Sigmoid colon (tissue), 7 donors: ENCODE results near the gene MKRN2OS. TPM values are rescaled to one million over a fixed set of nuclear protein-coding genes. Genes with fewer than 3 reads are reported as not detected.

ENCODE experiments used
- DNase-seq: peaks from one replicate; pipeline ENCODE4 v3.0.0-alpha.2; 2019
- H3K27ac ChIP-seq, 4 donors: fragments of 200-600 bp; sonication (generic); one replicate each; pipeline ENCODE4 v1.5.1; 2016 to 2019; ENCODE audit warnings: mild to moderate bottlenecking in 1 of 4
- H3K27me3 ChIP-seq, 3 donors: fragments of 200-600 bp; sonication (generic); one replicate each; pipeline ENCODE4 v1.5.1; 2019; ENCODE audit warnings: mild to moderate bottlenecking in 1 of 3
- H3K36me3 ChIP-seq, 4 donors: fragments of 200-600 bp; sonication (generic); one replicate each; pipeline ENCODE4 v1.5.1; 2016 to 2019
- H3K4me1 ChIP-seq, 4 donors: fragments of 200-600 bp; sonication (generic); one replicate each; pipeline ENCODE4 v1.5.1; 2017 to 2019
- H3K4me3 ChIP-seq, 4 donors: fragments of 200-600 bp; sonication (generic); one replicate each; pipeline ENCODE4 v1.5.1; 2017 to 2019; ENCODE audit warnings: mild to moderate bottlenecking in 2 of 4, moderate library complexity in 1 of 4
- H3K9me3 ChIP-seq, 4 donors: fragments of 200-600 bp in 3 of 4; sonication (generic) in 3 of 4; one replicate each; pipeline versions ENCODE4 v1.5.1 to v1.6.1; 2013 to 2019
- EP300 ChIP-seq, 4 donors: sonication (generic); formaldehyde crosslinking; IDR thresholded peaks; one replicate each; pipeline ENCODE4 v1.6.1; 2017; ENCODE audit warnings: antibody characterized with exemption in 4 of 4
- POLR2A ChIP-seq, 2 donors: fragments of 450-650 bp; IDR thresholded peaks; one replicate each; pipeline ENCODE4 v1.6.1; 2016; ENCODE audit warnings: antibody characterized with exemption in 2 of 2, mild to moderate bottlenecking in 2 of 2, moderate library complexity in 2 of 2
- POLR2AphosphoS5 ChIP-seq, 4 donors: sonication (generic); formaldehyde crosslinking; IDR thresholded peaks; one replicate each; pipeline ENCODE4 v1.6.1; 2017; ENCODE audit warnings: antibody characterized with exemption in 4 of 4
- WGBS, 2 donors: extraction: QIAGEN DNeasy Blood & Tissue Kit; methylation state at CpG; one replicate each; pipeline ENCODE4 v1.1.7; 2013; 5-methylcytosine and 5-hydroxymethylcytosine counted together
- intact Hi-C: fragments of 100-400 bp; cut with DNase I; formaldehyde crosslinking; loops from one replicate; pipeline ENCODE4 v1.15.1; 2023
- polyA plus RNA-seq, 3 donors: library from polyadenylated mRNA; stranded (reverse); fragments of 200-250 nt; gene quantifications; one replicate each; pipeline ENCODE4 v1.2.3, GENCODE V29; 2013
- total RNA-seq, 4 donors: library from RNA; depleted of rRNA; stranded (reverse); fragments of >200 nt; gene quantifications; one replicate each; pipeline ENCODE4 v1.1.0, GENCODE V29; 2016
- TF ChIP-seq, protein P1 (sequence below), 4 experiments: fragments of 450-650 bp in 3 of 4; fragments of 200-600 bp in 1 of 4; IDR thresholded peaks; one replicate each; pipeline ENCODE4 v1.5.1; 2016 to 2019; ENCODE audit warnings: antibody characterized with exemption in 4 of 4, mild to moderate bottlenecking in 3 of 4, moderate library complexity in 2 of 4
- donor health status: healthy with polysubstance abuse.
- donor health status: Bipolar disorder and iron deficiency.
- donor health status: healthy.

The MKRN2OS gene
- total and polyA plus RNA-seq, 7 donors = 4.0 to 14.6 (median 10.8) TPM; not detected in 4

DNA sequence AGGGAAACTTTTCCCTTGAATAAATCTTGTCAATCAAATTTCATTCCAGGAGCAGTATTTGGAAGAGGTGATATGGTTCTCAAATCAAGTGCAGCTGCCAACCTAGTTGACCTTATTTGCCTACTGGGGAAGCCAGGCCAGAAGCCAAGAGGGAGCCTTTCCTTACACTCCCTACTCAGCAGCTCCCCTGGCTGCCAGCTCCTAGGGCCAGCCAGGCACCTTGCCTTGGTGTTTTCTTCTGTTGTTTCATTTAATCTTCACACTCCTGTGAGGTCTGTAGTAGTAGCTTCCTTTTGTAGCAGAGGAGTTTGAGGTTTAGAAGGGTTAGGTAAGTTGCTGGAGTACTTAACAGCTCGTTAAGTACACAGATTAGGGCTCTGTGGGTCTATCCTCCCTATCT, 22.6 kb downstream of the MKRN2OS start:
- TF ChIP-seq EP300 (IDR thresholded peaks at IDR 0.05) (no peak), POLR2AphosphoS5 (IDR thresholded peaks at IDR 0.05) (no peak), POLR2A (IDR thresholded peaks at IDR 0.05) (no peak)
- TF ChIP-seq, protein P1, sequence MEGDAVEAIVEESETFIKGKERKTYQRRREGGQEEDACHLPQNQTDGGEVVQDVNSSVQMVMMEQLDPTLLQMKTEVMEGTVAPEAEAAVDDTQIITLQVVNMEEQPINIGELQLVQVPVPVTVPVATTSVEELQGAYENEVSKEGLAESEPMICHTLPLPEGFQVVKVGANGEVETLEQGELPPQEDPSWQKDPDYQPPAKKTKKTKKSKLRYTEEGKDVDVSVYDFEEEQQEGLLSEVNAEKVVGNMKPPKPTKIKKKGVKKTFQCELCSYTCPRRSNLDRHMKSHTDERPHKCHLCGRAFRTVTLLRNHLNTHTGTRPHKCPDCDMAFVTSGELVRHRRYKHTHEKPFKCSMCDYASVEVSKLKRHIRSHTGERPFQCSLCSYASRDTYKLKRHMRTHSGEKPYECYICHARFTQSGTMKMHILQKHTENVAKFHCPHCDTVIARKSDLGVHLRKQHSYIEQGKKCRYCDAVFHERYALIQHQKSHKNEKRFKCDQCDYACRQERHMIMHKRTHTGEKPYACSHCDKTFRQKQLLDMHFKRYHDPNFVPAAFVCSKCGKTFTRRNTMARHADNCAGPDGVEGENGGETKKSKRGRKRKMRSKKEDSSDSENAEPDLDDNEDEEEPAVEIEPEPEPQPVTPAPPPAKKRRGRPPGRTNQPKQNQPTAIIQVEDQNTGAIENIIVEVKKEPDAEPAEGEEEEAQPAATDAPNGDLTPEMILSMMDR (IDR thresholded peaks at IDR 0.05) = no peak
- Histone ChIP-seq H3K27ac (no peak overlapping the region), H3K9me3 (no peaks in the 10 kb centered on the region), H3K4me1 (no peaks in the 10 kb centered on the region), H3K36me3 (peaks cover 0 to 28% (median 13%) of the 10 kb centered on the region in 4 donors), H3K4me3 (no peak overlapping the region), H3K27me3 (no peaks in the 10 kb centered on the region)
- intact Hi-C loops = no loop called here
- no peak for DNase-seq
- 43 to 82% methylated on average over 1 of the region's 1 CpG for WGBS, 2 donors

DNA sequence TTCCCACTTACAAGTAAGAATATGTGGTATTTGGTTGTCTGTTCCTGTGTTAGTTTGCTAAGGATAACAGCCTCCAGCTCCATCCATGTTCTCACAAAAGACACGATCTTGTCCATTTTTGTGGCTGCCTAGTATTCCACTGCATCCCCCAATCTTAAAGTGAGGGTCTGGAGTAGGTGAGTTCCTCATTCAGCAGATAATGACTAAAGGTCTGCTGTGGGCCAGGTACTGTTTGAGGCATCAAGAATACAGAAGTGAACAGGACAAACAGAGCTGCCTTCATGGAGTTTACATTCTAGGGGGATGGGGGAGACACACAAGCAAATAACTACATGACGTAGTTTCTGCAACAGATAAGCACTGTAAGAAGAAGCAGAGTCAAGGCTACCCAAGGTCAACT, 24.3 kb downstream of the MKRN2OS start:
- no peak overlapping the region for H3K4me3 ChIP-seq
- no peaks in the 10 kb centered on the region for H3K4me1 ChIP-seq
- no peaks in the 10 kb centered on the region for H3K9me3 ChIP-seq
- no peak for DNase-seq
- WGBS, 2 donors = 97 to 98% methylated on average over 2 of the region's 2 CpGs
- intact Hi-C loops = no loop called here
- no peaks in the 10 kb centered on the region for H3K27me3 ChIP-seq
- H3K27ac ChIP-seq = no peak overlapping the region
- H3K36me3 ChIP-seq = peaks cover 0 to 17% (median 7%) of the 10 kb centered on the region in 4 donors
- TF ChIP-seq EP300 (IDR thresholded peaks at IDR 0.05) (no peak), POLR2A (IDR thresholded peaks at IDR 0.05) (no peak), POLR2AphosphoS5 (IDR thresholded peaks at IDR 0.05) (no peak)
- TF ChIP-seq, protein P1 (IDR thresholded peaks at IDR 0.05) = no peak

DNA sequence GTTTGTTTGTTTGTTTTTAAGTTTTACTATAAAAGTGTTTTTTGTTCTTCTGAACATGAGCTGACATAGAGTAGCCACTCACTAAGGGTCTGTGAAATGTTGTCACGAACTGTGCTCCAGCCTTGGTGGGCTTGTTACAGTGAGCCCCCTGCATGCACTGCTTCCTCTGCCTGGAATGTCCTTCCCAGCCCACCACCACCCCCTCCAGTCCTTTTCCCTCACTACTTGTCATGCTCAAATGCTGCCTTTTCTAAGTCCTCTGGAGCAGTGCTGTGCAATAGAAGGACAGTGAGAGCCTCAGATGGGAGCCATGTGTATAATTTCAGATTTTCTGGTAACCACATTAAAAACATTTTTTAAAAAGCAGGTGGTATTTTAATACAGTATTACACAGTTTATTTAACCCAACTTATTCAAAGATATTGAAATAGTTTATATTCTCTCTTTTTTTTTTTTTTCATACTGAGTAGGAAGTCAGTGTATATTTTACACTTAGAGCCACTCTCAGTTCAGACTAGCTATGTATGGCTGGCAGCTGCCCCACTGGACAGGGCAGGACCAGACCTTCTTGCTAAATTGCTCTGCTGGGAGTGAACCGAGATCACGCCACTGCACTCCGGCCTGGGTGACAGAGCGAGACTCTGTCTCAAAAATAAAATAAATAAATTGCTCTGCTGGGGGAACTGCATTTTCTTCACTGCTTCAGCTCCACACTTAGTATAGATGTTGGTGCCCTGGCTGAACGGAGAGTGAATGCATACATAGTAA, 26.9 kb downstream of the MKRN2OS start:
- Histone ChIP-seq H3K27me3 (no peaks in the 10 kb centered on the region), H3K4me3 (no peak overlapping the region), H3K36me3 (peaks cover 0 to 20% (median 6%) of the 10 kb centered on the region in 4 donors), H3K9me3 (no peaks in the 10 kb centered on the region), H3K27ac (no peak overlapping the region), H3K4me1 (no peaks in the 10 kb centered on the region)
- no peak for TF ChIP-seq POLR2AphosphoS5 (IDR thresholded peaks at IDR 0.05)
- TF ChIP-seq POLR2A (IDR thresholded peaks at IDR 0.05) = no peak
- TF ChIP-seq EP300 (IDR thresholded peaks at IDR 0.05) = no peak
- TF ChIP-seq, protein P1 (IDR thresholded peaks at IDR 0.05) = no peak
- intact Hi-C loops = no loop called here
- 86 to 94% methylated on average over 6 of the region's 6 CpGs for WGBS, 2 donors
- DNase-seq = no peak

DNA sequence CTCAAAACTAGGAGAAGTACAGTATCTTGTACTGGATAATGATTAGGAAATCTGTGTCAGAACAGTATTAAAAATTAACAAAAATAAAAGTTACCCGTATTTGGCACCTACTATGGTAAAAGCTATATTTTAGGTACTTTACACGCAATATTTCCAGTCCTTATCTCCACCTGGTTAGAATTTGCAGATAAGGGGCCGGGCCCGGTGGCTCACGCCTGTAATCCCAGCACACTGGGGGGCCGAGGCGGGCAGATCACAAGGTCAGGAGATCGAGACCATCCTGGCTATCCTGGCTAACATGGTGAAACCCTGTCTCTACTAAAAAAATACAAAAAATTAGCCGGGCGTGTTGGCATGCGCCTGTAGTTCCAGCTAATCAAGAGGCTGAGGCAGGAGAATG, 28.4 kb downstream of the MKRN2OS start:
- TF ChIP-seq EP300 (IDR thresholded peaks at IDR 0.05) (no peak), POLR2A (IDR thresholded peaks at IDR 0.05) (no peak), POLR2AphosphoS5 (IDR thresholded peaks at IDR 0.05) (no peak)
- TF ChIP-seq, protein P1 (IDR thresholded peaks at IDR 0.05) = no peak
- Histone ChIP-seq H3K27ac (no peak overlapping the region), H3K36me3 (peaks cover 0 to 24% (median 6%) of the 10 kb centered on the region in 4 donors), H3K9me3 (no peaks in the 10 kb centered on the region), H3K27me3 (no peaks in the 10 kb centered on the region), H3K4me3 (no peak overlapping the region), H3K4me1 (no peaks in the 10 kb centered on the region)
- intact Hi-C loops = no loop called here
- no peak for DNase-seq
- 87 to 93% methylated on average over 11 of the region's 11 CpGs for WGBS, 2 donors
